Stomach smooth muscle (tissue), 2 donors: ENCODE data around the gene YEATS2.
"Not testable (repeated sequence)": the region's sequence is repeated elsewhere in the genome, so short reads cannot be mapped to it uniquely, and the experiment has no call there.

Experiments used
- H3K27ac ChIP-seq: one replicate; pipeline ENCODE4 v1.7.0; 2013; ENCODE audit warnings: mild to moderate bottlenecking, low read length, inconsistent platforms
- H3K27me3 ChIP-seq, 2 donors: one replicate each; pipeline ENCODE4 v1.7.0; 2013; ENCODE audit warnings: low read length in 2 of 2; ENCODE audit not compliant: insufficient read depth in 2 of 2, control insufficient read depth in 1 of 2
- H3K36me3 ChIP-seq, 2 donors: one replicate each; pipeline ENCODE4 v1.7.0; 2013; ENCODE audit warnings: low read length in 2 of 2; ENCODE audit not compliant: control insufficient read depth in 2 of 2, insufficient read depth in 2 of 2
- H3K4me1 ChIP-seq: one replicate; pipeline ENCODE4 v1.7.0; 2013; ENCODE audit warnings: low read length; ENCODE audit not compliant: control insufficient read depth, insufficient read depth
- H3K4me3 ChIP-seq, 2 donors: one replicate each; pipeline ENCODE4 v1.7.0; 2013; ENCODE audit warnings: low read length in 2 of 2
- H3K9ac ChIP-seq, 2 donors: one replicate each; pipeline ENCODE4 v1.7.0; 2013; ENCODE audit warnings: low read length in 2 of 2, mild to moderate bottlenecking in 1 of 2
- H3K9me3 ChIP-seq, 2 donors: one replicate each; pipeline ENCODE4 v1.7.0; 2013; ENCODE audit warnings: low read length in 2 of 2; ENCODE audit not compliant: control insufficient read depth in 2 of 2
- donor health status: healthy.
- donor health status: Pancreatic carcinoma.

The YEATS2 gene

DNA sequence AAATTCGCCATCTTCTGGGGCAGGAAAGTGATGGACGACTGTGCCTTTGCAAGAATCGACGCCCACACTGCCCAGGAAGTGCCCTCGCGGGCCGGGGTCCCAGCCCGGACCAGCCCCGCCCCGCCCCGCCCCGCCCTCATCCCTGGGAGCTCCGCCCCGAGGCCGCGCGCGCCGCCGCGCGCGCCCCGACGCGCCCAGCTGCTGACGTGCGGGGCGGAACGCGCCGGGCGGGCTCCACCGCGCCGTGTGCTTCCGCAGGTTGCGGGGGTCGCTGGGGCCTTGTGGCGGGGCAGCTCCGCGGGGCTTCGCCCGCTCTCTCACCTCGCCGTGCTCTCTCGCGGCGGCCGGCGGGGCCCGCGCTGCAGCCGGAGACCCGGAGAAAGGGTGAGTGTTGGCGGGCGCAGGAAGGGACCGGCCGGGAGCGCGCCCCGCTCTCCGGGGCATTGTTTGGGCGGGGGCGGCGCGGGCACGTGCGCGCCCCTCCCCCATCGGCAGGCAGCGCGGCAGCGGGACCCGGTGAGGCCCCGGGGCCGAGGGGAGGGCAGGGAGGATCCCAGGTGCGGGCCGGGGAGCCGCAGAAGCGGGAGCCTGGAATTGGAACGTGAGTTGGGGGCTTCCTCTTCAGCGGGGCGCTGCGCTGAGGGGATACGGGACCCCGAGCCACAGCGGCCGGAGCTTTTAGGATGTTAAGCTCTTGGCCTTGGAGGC, at the start of gene YEATS2:
YEATS2 (plus strand) TSS at position 188 of the 708 bp plus-strand sequence. CDS start 17,366 bp downstream, outside the sequence.
- Histone ChIP-seq H3K27ac (peak within 1 kb of the TSS; percentile 73), H3K4me3 (peak within 1 kb of the TSS; percentile 89 to 93), H3K4me1 (peaks cover 11% of the 10 kb centered on the region), H3K9ac (peak within 1 kb of the TSS; percentile 84 to 85), H3K36me3 (no peaks in the 10 kb centered on the region), H3K27me3 (no peaks in the 10 kb centered on the region), H3K9me3 (no peaks in the 10 kb centered on the region)

DNA sequence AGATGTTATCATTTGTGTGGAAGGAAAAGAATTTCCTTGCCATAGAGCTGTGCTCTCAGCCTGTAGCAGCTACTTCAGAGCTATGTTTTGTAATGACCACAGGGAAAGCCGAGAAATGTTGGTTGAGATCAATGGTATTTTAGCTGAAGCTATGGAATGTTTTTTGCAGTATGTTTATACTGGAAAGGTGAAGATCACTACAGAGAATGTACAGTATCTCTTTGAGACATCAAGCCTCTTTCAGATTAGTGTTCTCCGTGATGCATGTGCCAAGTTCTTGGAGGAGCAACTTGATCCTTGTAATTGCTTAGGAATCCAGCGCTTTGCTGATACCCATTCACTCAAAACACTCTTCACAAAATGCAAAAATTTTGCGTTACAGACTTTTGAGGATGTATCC, 47.0 kb upstream of the YEATS2 start:
- Histone ChIP-seq H3K9ac (no peak overlapping the region), H3K27me3 (no peaks in the 10 kb centered on the region), H3K4me3 (no peak overlapping the region), H3K4me1 (no peaks in the 10 kb centered on the region), H3K9me3 (no peaks in the 10 kb centered on the region), H3K27ac (no peak overlapping the region), H3K36me3 (peaks cover 19 to 22% of the 10 kb centered on the region in 2 donors)

DNA sequence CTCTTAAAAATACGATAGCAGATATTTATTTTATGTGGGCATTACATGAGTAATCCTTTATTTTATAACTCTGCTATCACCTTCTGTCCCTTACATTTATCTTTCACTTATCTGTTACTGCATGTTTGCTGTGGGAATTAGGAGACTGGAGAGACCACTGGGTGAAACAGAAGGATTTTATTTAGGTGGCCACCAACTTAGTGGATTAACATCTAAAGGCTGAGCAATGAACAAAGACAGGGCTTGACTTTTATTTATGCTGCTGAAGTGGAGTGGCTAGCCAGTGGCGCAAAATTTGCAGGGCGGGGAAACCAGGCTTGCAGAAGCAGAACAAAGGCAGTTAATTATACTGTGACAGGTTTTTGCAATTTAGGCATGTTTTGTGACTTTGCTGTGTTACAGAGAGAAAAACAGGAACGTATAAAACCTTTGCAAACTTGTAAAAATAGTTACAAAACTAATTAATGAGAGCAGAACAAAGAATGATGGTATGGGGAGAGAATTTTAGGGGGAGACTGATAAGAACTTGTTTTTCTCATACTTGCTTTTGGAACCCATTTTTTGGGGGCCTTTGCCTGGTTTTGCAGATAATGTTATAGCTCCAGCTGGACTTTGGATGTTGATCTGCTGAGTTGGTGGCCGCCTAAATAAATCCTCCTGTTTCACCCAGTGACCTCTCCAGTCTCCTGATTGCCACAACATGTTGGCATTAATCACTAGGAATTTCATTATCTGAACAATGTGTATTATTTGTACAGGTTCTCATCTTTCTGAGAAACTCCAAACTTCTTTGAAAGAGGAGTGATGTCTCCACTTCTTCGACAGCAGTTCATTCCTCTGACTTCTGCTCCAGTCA, 44.2 kb upstream of the YEATS2 start:
- H3K9ac ChIP-seq, result no peak overlapping the region
- peaks cover 19 to 20% of the 10 kb centered on the region in 2 donors for H3K36me3 ChIP-seq
- H3K4me3 ChIP-seq, result no peak overlapping the region
- H3K27me3 ChIP-seq, result no peaks in the 10 kb centered on the region
- no peak overlapping the region for H3K27ac ChIP-seq
- H3K9me3 ChIP-seq, result no peaks in the 10 kb centered on the region
- no peaks in the 10 kb centered on the region for H3K4me1 ChIP-seq

GRCh38 chr3:183654727-183655126, 42.9 kb upstream of the YEATS2 start:
- Histone ChIP-seq H3K9ac (no peak overlapping the region), H3K4me3 (no peak overlapping the region), H3K36me3 (peaks cover 24 to 26% of the 10 kb centered on the region in 2 donors), H3K27me3 (no peaks in the 10 kb centered on the region), H3K4me1 (no peaks in the 10 kb centered on the region), H3K9me3 (no peaks in the 10 kb centered on the region), H3K27ac (no peak overlapping the region)

- Histone ChIP-seq H3K27me3 (no peaks in the 10 kb centered on the region), H3K4me3 (no peak overlapping the region), H3K27ac (no peak overlapping the region), H3K4me1 (no peaks in the 10 kb centered on the region), H3K36me3 (peaks cover 11 to 17% of the 10 kb centered on the region in 2 donors), H3K9me3 (no peaks in the 10 kb centered on the region), H3K9ac (no peak overlapping the region)
Measured at GRCh38 chr3:183662099-183662498, 35.5 kb upstream of the YEATS2 start.

DNA sequence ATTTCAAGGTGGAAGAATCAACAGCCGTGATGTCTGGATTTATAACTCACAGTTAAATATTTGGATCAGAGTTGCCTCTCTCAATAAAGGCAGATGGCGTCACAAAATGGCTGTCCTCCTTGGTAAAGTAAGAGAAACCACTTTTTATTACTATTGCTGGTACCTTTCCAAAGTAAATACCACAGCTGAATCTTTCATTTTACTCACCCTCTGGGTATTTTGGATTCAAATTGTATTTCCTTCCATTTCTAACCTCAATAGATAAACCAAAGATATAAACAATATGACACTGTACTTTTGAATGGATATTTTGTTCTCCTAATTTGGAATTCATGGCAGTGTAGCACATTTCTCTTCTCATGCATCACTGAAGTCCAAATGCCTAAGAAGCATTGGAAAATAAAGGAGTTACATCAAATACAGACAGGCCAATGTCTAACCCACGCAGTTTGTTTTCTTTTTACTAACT, 32.6 kb upstream of the YEATS2 start:
- H3K27ac ChIP-seq, result no peak overlapping the region
- no peak overlapping the region for H3K4me3 ChIP-seq
- no peaks in the 10 kb centered on the region for H3K9me3 ChIP-seq
- no peaks in the 10 kb centered on the region for H3K4me1 ChIP-seq
- peaks cover 19 to 24% of the 10 kb centered on the region in 2 donors for H3K36me3 ChIP-seq
- H3K9ac ChIP-seq, result no peak overlapping the region
- H3K27me3 ChIP-seq, result no peaks in the 10 kb centered on the region

GRCh38 chr3:183680061-183680460, 17.5 kb upstream of the YEATS2 start:
- Histone ChIP-seq H3K9me3 (no peaks in the 10 kb centered on the region), H3K36me3 (peaks cover 10% of the 10 kb centered on the region in 2 donors), H3K9ac (no peak overlapping the region), H3K4me3 (no peak overlapping the region), H3K27me3 (no peaks in the 10 kb centered on the region), H3K27ac (no peak overlapping the region), H3K4me1 (no peaks in the 10 kb centered on the region)

GRCh38 chr3:183687705-183688104, 9.9 kb upstream of the YEATS2 start:
- H3K4me1 ChIP-seq, result no peaks in the 10 kb centered on the region
- no peaks in the 10 kb centered on the region for H3K9me3 ChIP-seq
- no peaks in the 10 kb centered on the region for H3K27me3 ChIP-seq
- no peak overlapping the region for H3K9ac ChIP-seq
- H3K4me3 ChIP-seq, result no peak overlapping the region
- H3K27ac ChIP-seq, result no peak overlapping the region
- no peaks in the 10 kb centered on the region for H3K36me3 ChIP-seq

DNA sequence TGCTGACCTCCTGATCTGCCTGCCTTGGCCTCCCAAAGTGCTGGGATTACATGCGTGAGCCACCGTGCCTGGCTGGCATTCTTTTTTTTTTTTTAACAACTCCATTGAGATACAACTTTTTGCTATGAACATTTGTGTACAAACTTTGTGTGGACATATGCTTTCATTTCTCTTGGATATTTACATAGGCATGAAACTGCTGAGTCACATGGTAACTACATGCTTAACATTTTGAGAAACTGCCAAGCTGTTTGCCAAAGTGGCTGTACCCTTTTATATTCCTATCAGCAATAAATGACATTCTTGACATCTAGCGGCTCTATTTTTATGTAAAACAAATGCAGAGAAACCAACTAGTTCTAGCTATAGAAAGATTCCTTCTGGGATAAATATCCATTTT, 8.7 kb upstream of the YEATS2 start:
- Histone ChIP-seq H3K27me3 (no peaks in the 10 kb centered on the region), H3K4me3 (no peak overlapping the region), H3K9ac (no peak overlapping the region), H3K36me3 (no peaks in the 10 kb centered on the region), H3K27ac (no peak overlapping the region), H3K9me3 (no peaks in the 10 kb centered on the region), H3K4me1 (no peaks in the 10 kb centered on the region)

GRCh38 chr3:183689621-183690020, 8.0 kb upstream of the YEATS2 start:
- not testable (repeated sequence) for H3K36me3 ChIP-seq, H3K27ac ChIP-seq, H3K9ac ChIP-seq, H3K4me1 ChIP-seq, H3K4me3 ChIP-seq, H3K27me3 ChIP-seq, H3K9me3 ChIP-seq
